OCI-LY1 (cell line): Measurements from ENCODE around the gene CDC34.

Experiments
- H2AFZ ChIP-seq: fragments of 200-600 bp; sonication (generic), shearing (Covaris generic); 2 replicates; pipeline ENCODE4 v1.6.0; 2014; ENCODE audit warnings: antibody characterized with exemption, mild to moderate bottlenecking, low read length
- H3F3A ChIP-seq: fragments of 200-600 bp; sonication (generic), shearing (Covaris generic); 2 replicates; pipeline ENCODE4 v1.6.0; 2014; ENCODE audit warnings: mild to moderate bottlenecking, antibody characterized with exemption, low read length, moderate library complexity; ENCODE audit not compliant: insufficient read depth
- H3K27ac ChIP-seq: fragments of 200-600 bp; sonication (generic); 2 replicates; pipeline ENCODE4 v1.5.1; 2014; ENCODE audit warnings: low read length, mixed run types, mild to moderate bottlenecking, low read depth; ENCODE audit not compliant: poor library complexity, severe bottlenecking
- H3K27me3 ChIP-seq: fragments of 200-600 bp; sonication (generic); 2 replicates; pipeline ENCODE4 v1.6.0; 2014; ENCODE audit warnings: antibody characterized with exemption, mild to moderate bottlenecking, low read length, moderate library complexity; ENCODE audit not compliant: insufficient read depth
- H3K36me3 ChIP-seq: fragments of 200-600 bp; sonication (generic); 2 replicates; pipeline ENCODE4 v1.6.1; 2014; ENCODE audit warnings: mild to moderate bottlenecking, antibody characterized with exemption, low read length, moderate library complexity, mixed read lengths; ENCODE audit not compliant: insufficient read depth
- H3K4me1 ChIP-seq: fragments of 200-600 bp; sonication (generic); 2 replicates; pipeline ENCODE4 v1.5.1; 2014; ENCODE audit warnings: mild to moderate bottlenecking, low read length, moderate library complexity; ENCODE audit not compliant: insufficient read depth, severe bottlenecking
- H3K4me2 ChIP-seq: fragments of 200-600 bp; sonication (generic), shearing (Covaris generic); 2 replicates; pipeline ENCODE4 v1.6.1; 2014; ENCODE audit warnings: low read length
- H3K4me3 ChIP-seq: fragments of 200-600 bp; sonication (generic); 2 replicates; pipeline ENCODE4 v1.5.1; 2014; ENCODE audit warnings: low read length, low read depth, mild to moderate bottlenecking, mixed read lengths; ENCODE audit not compliant: poor library complexity, severe bottlenecking
- H3K79me2 ChIP-seq: fragments of 200-600 bp; shearing (Covaris generic); 2 replicates; pipeline ENCODE4 v1.6.1; 2016; ENCODE audit warnings: mixed run types, low read length, mixed read lengths; ENCODE audit not compliant: insufficient read depth
- H3K9ac ChIP-seq: fragments of 200-600 bp; sonication (generic), shearing (Covaris generic); 2 replicates; pipeline ENCODE4 v1.6.1; 2014; ENCODE audit warnings: mild to moderate bottlenecking, low read length, mixed read lengths
- H3K9me2 ChIP-seq: fragments of 200-600 bp; sonication (generic), shearing (Covaris generic); 2 replicates; pipeline ENCODE4 v1.6.1; 2014; ENCODE audit warnings: low read depth, mild to moderate bottlenecking, low read length, mixed read lengths
- H3K9me3 ChIP-seq: fragments of 200-600 bp; shearing (Covaris generic); 2 replicates; pipeline ENCODE4 v1.6.1; 2014; ENCODE audit warnings: low read length, mixed read lengths
- H4K20me1 ChIP-seq: fragments of 200-600 bp; sonication (generic), shearing (Covaris generic); 2 replicates; pipeline ENCODE4 v1.6.0; 2016; ENCODE audit warnings: mild to moderate bottlenecking, low read length; ENCODE audit not compliant: insufficient read depth
- EZH2 ChIP-seq: fragments of 200-600 bp; sonication (generic), shearing (Covaris generic); IDR thresholded peaks from 2 replicates; pipeline ENCODE4 v1.8.0; 2017; ENCODE audit warnings: borderline replicate concordance, mixed run types, mild to moderate bottlenecking, antibody characterized with exemption, low read length, moderate library complexity, mixed read lengths
- TF ChIP-seq, protein P1 (sequence below): fragments of 200-600 bp; sonication (generic), shearing (Covaris generic); IDR thresholded peaks from 2 replicates; pipeline ENCODE4 v1.5.1; 2017; ENCODE audit warnings: mild to moderate bottlenecking, antibody characterized with exemption, low read length, moderate library complexity, mixed read lengths

The CDC34 gene

DNA sequence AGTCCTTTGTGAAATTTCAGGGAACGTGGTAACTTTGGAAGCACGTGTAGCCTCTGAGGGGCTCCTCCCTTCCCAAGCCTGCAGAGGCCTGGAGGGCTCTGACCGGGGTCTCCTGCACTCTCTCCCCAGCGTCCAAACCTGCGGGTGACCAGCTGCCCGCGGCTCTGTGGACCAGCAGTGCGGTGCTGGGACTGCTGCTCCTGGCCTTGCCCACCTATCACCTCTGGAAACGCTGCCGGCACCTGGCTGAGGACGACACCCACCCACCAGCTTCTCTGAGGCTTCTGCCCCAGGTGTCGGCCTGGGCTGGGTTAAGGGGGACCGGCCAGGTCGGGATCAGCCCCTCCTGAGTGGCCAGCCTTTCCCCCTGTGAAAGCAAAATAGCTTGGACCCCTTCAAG lies 26.9 kb upstream of the CDC34 start:
- Histone ChIP-seq H3F3A (no peaks in the 10 kb centered on the region), H3K4me2 (no peak overlapping the region), H4K20me1 (no peaks in the 10 kb centered on the region), H3K27ac (no peak overlapping the region), H3K4me1 (peaks cover 19% of the 10 kb centered on the region), H2AFZ (no peak overlapping the region), H3K9me3 (0 out of 2 replicates have a peak, but pooled peaks cover 3% of the 10 kb centered on the region), H3K36me3 (peaks cover 3% of the 10 kb centered on the region; the same call in 1 of the 2 replicates), H3K9ac (no peak overlapping the region), H3K9me2 (no peaks in the 10 kb centered on the region), H3K27me3 (no peaks in the 10 kb centered on the region), H3K4me3 (no peak overlapping the region), H3K79me2 (no peaks in the 10 kb centered on the region)
- no peak for TF ChIP-seq EZH2
- TF ChIP-seq, protein P1, sequence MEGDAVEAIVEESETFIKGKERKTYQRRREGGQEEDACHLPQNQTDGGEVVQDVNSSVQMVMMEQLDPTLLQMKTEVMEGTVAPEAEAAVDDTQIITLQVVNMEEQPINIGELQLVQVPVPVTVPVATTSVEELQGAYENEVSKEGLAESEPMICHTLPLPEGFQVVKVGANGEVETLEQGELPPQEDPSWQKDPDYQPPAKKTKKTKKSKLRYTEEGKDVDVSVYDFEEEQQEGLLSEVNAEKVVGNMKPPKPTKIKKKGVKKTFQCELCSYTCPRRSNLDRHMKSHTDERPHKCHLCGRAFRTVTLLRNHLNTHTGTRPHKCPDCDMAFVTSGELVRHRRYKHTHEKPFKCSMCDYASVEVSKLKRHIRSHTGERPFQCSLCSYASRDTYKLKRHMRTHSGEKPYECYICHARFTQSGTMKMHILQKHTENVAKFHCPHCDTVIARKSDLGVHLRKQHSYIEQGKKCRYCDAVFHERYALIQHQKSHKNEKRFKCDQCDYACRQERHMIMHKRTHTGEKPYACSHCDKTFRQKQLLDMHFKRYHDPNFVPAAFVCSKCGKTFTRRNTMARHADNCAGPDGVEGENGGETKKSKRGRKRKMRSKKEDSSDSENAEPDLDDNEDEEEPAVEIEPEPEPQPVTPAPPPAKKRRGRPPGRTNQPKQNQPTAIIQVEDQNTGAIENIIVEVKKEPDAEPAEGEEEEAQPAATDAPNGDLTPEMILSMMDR, result no peak

GRCh38 chr19:506404-507285 lies 24.9 kb upstream of the CDC34 start:
- Histone ChIP-seq H3K27ac (peak overlapping the region; percentile 74), H3K9me2 (no peaks in the 10 kb centered on the region)
- TF ChIP-seq EZH2, result no peak
- TF ChIP-seq, protein P1, result peak; percentile 93

GRCh38 chr19:507286-508203 lies 24.0 kb upstream of the CDC34 start, which contains the start of gene TPGS1:
Gene TPGS1 (plus strand): TSS chr19:507497. CDS start chr19:507507, 10 bp downstream.
- H3K27me3 ChIP-seq, result no peaks in the 10 kb centered on the region
- no peaks in the 10 kb centered on the region for H3F3A ChIP-seq
- TF ChIP-seq, protein P1, result no peak
- TF ChIP-seq EZH2, result no peak
- H3K4me3 ChIP-seq, result peak within 1 kb of the TSS; percentile 77
- peak within 1 kb of the TSS; percentile 84 for H3K9ac ChIP-seq
- 0 out of 2 replicates have a peak, but pooled peaks cover 2% of the 10 kb centered on the region for H3K9me3 ChIP-seq
- H3K4me2 ChIP-seq, result peak within 1 kb of the TSS; percentile 97
- H3K36me3 ChIP-seq, result peaks cover 6% of the 10 kb centered on the region
- no peaks in the 10 kb centered on the region for H4K20me1 ChIP-seq
- 0 out of 2 replicates have a peak within 1 kb of the TSS, but pooled peaks have one; percentile 83 for H2AFZ ChIP-seq
- H3K79me2 ChIP-seq, result no peaks in the 10 kb centered on the region
- H3K27ac ChIP-seq, result peak within 1 kb of the TSS; percentile 74
- H3K9me2 ChIP-seq, result no peaks in the 10 kb centered on the region
- H3K4me1 ChIP-seq, result peaks cover 42% of the 10 kb centered on the region

More at GRCh38 chr19:506404-507285, 24.9 kb upstream of the CDC34 start:
- H4K20me1 ChIP-seq, result no peaks in the 10 kb centered on the region
- peaks cover 6% of the 10 kb centered on the region for H3K36me3 ChIP-seq
- H3K4me1 ChIP-seq, result peaks cover 34% of the 10 kb centered on the region
- peak overlapping the region; percentile 97 for H3K4me2 ChIP-seq
- peak overlapping the region; percentile 84 for H3K9ac ChIP-seq
- H3K27me3 ChIP-seq, result no peaks in the 10 kb centered on the region
- no peaks in the 10 kb centered on the region for H3F3A ChIP-seq
- no peaks in the 10 kb centered on the region for H3K79me2 ChIP-seq
- H3K9me3 ChIP-seq, result 0 out of 2 replicates have a peak, but pooled peaks cover 3% of the 10 kb centered on the region
- 0 out of 2 replicates have a peak overlapping the region, but pooled peaks have one; percentile 83 for H2AFZ ChIP-seq
- peak overlapping the region; percentile 77 for H3K4me3 ChIP-seq
